SH-SY5Y (cell line): ENCODE results near the gene HTR4.
A peak's percentile ranks its signal among the peaks of the same experiment; 100 is the strongest.

Experiments
- GATA2 ChIP-seq: IDR thresholded peaks from 2 replicates; pipeline ENCODE4 v1.6.1; 2011; ENCODE audit warnings: mild to moderate bottlenecking, low read depth, low read length
- GATA3 ChIP-seq: IDR thresholded peaks from 2 replicates; pipeline ENCODE4 v1.6.1; 2011; ENCODE audit warnings: low read depth, mild to moderate bottlenecking, low read length, moderate library complexity

Gene HTR4

DNA sequence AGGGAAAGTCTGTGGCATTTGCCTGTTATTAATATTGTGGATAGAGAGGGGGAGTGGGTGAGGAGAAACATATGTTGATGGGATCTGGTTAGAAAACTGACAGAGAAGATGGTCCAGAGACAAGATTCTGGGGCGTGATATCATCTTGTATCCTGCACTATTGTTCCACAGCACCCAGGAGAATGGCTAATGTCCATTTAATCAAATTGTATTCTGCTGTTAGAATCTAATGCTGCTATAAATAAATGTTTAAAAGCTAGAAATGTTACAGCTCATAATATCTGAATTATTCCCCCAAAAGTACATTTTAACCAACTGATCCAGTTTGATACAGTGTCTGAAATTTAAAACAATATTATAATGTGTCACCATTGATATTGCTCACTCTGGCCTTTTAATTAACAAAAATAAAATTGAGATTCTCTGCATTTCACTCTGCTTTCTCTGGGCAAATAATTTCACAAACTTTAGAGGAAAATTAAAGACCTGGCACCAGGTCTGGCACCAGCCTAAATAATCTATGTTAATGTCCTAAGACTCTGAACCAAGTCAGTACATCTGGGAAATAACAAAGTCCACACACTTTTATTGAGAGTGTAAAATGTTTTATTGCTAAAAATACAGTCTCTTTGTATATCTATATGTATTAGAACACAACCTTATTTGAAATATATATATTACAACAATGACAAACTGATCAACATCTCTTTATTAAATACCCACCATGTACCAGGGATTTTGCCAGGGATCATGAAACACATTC, 18.8 kb downstream of the HTR4 start:
- peak; percentile 99 for TF ChIP-seq GATA3
- peak; percentile 97 for TF ChIP-seq GATA2

DNA sequence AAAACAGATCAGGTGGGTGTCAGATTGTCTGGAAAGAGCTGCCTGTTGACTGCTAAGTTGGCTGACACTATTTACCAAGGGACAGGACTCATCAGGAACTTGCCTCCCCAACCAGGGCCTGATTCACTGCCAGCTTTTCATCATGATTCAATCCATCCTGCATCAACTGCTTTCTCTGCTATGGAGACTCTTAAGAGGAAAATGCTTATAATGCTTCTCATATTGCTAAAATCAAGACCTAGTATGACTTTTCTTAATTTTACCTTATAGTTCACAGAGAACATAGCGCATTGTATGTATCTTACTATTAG, 21.3 kb downstream of the HTR4 start:
- TF ChIP-seq GATA3 (no peak), GATA2 (no peak)

- TF ChIP-seq GATA3 (no peak), GATA2 (no peak)
These were observed 21.9 kb downstream of the HTR4 start for GRCh38 chr5:148632255-148633066.

- TF ChIP-seq GATA3 (no peak), GATA2 (no peak)
These were observed 27.3 kb downstream of the HTR4 start for GRCh38 chr5:148626986-148627385.

- TF ChIP-seq GATA2 (no peak), GATA3 (no peak)
These were observed 28.2 kb downstream of the HTR4 start for GRCh38 chr5:148626081-148626613.

DNA sequence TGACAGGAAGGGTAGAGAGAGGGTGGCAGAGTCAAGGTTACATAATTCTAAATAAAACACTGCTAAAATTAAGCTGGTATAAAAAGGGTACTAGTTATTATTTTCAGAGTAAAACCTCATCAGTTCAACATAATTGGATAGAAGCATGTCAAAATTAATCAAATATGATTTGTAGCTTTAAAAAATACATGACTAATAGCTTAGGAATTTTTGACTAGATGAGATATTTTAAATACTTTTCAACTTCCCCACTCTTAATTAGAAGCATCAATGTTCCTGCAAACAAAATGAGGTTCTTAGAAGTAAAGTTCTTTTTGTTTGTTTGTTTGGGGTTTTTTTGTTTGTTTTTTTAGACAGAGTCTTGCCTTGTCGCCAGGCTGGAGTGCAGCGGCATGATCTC, 29.1 kb downstream of the HTR4 start:
- TF ChIP-seq GATA3 (no peak), GATA2 (no peak)

GRCh38 chr5:148623741-148624140, 30.6 kb downstream of the HTR4 start:
- no peak for TF ChIP-seq GATA2
- no peak for TF ChIP-seq GATA3

- TF ChIP-seq GATA2, result no peak
- no peak for TF ChIP-seq GATA3
These were observed 31.2 kb downstream of the HTR4 start for GRCh38 chr5:148623101-148623500.

GRCh38 chr5:148620696-148621095, 33.6 kb downstream of the HTR4 start:
- TF ChIP-seq GATA3, result no peak

DNA sequence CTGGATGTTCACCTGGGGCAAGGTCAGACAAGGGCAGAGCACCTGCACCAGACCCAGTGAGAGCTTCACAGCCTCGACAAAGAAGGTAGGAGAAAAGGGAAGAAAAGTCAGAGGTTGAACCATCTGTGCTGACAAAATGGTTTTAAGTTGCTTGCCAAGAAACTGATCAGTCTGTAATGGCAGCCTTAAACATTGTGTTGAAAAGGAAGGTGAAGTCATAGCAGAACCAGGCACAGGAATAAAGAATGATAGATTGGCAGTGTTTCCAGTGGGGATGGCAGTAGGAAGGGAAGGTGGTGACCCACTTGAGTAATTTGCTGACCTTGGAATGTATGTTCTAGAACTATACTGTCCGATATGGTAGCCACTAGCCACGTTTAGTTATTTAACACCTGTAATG, 34.2 kb downstream of the HTR4 start:
- TF ChIP-seq GATA2, result no peak
- no peak for TF ChIP-seq GATA3

DNA sequence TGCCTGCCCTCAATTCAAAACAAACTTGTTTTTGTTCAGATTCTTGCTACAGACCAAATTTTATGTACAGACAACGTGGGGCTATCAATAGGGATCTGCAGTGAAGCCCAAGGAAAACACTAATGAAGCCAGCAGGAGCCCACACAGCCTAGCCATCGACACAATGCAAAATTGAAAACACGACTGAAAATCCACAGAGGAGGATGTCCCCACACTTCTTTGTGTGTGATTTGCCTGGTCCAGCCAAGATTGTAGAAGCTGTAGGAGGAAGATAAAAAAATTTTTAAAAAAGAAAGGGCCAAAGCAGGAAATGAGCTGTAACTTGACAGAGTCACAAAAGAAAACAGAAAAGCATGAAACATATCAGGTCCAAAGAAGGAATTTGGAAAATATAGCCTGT, 34.8 kb downstream of the HTR4 start:
- TF ChIP-seq GATA2 (no peak), GATA3 (no peak)

DNA sequence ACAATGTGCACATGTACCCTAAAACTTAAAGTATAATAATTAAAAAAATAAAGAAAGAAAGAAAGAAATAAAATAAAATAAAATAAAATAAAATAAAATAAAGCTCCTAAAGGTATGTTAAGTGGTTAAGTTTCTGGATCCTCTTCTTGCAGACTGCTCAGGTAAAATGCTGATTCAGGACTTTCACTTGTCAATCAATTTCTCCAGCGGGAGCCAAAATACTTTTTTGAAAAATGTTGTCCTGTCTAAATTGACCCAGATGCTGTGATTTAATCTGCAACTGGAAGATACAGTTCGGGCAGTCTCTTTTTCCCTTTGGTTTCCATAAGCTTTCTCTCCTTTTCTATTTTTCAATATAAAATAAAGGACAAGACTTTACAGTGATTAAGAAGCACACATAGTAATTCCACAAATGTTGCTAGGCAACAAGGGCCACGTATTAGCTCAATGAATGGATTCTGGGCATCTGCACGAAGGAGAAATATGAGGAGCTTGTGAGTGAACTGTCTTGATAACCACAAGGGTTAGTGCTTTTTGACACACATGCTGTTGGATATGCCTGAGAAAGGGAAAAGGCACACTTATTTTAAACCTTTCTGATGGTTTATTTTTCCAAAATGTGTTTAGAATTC, 38.6 kb downstream of the HTR4 start:
- TF ChIP-seq GATA3, result no peak
- TF ChIP-seq GATA2, result no peak

DNA sequence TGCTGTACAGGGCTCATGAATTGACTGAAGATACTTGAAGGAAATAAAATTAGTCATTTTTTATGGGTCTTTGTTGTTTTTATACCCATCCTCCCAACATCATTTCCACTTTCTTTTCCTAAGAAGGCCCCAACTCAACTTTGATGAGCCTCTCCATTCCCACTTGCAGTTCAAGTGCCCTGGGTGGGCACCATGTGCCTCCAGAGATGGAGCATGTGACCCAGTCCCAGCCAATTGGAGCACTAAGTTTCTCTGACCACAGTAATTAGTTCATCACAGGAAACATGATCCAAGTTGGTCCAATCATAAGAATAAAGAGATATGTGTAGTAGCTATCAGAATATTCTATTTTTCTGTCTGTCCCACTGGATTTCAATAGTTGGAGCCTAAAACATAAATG, 46.9 kb downstream of the HTR4 start:
- TF ChIP-seq GATA3, result no peak
- no peak for TF ChIP-seq GATA2

DNA sequence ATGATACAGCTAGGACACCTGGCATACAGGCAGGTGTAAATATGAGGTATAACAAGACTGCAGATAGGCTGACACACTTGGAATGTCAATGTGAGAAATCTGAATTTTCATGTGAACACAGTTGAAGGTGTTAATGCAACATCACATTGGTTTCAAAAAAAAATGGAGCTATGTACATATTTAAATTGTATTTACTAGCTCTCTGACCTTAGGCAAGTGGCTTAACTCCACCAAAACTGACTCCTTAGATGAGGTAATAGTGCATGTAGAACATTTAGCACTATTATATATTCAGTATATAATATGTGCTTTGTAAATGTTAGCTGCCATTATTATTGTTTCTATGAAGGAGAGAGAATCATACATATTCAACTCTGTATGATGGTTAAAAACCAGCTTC, 48.0 kb downstream of the HTR4 start:
- no peak for TF ChIP-seq GATA3
- no peak for TF ChIP-seq GATA2
